BJ (cell line): Measurements from ENCODE around the gene HMG20B. TPM values are rescaled to one million over a fixed set of nuclear protein-coding genes. Genes with fewer than 3 reads are reported as not detected.

Source experiments
- CTCF ChIA-PET: fragments of 350-600 bp; formaldehyde crosslinking; extraction: SDS; loops from one replicate; lab custom pipeline; 2021; ENCODE audit warnings: antibody characterized with exemption, inconsistent platforms; lab: Yijun Ruan, JAX
- POLR2A ChIA-PET: fragments of 300-600 bp; sonication (Branson Sonifier 250); formaldehyde crosslinking; extraction: SDS; loops from one replicate; lab custom pipeline; 2021; ENCODE audit warnings: antibody characterized with exemption; lab: Charles Lee
- DNase-seq: peaks from one replicate; pipeline ENCODE4 v3.0.0-alpha.2; 2011; ENCODE audit warnings: low read depth
- H3K27me3 ChIP-seq: 2 replicates; pipeline ENCODE4 v1.6.0; 2011; ENCODE audit warnings: low read length; ENCODE audit not compliant: control insufficient read depth, insufficient read depth
- H3K36me3 ChIP-seq: 2 replicates; pipeline ENCODE4 v1.5.1; 2011; ENCODE audit warnings: low read length; ENCODE audit not compliant: control insufficient read depth, insufficient read depth
- H3K4me3 ChIP-seq: 2 replicates; pipeline ENCODE4 v1.5.1; 2011; ENCODE audit warnings: low read depth, mild to moderate bottlenecking, control low read depth, low read length
- polyA plus RNA-seq: library from polyadenylated mRNA; depleted of rRNA; stranded (reverse); fragments of >200 nt; gene quantifications from 2 replicates; pipeline ENCODE4 v1.2.3, GENCODE V29; 2011
- TF ChIP-seq, protein P1 (sequence below): IDR thresholded peaks from 2 replicates; pipeline ENCODE4 v1.5.1; 2011; ENCODE audit warnings: low read depth, mild to moderate bottlenecking, control low read depth, inconsistent platforms, low read length, moderate library complexity; ENCODE audit not compliant: insufficient read depth

HMG20B gene
- polyA plus RNA-seq, 1 experiment, result 54.2 TPM

DNA sequence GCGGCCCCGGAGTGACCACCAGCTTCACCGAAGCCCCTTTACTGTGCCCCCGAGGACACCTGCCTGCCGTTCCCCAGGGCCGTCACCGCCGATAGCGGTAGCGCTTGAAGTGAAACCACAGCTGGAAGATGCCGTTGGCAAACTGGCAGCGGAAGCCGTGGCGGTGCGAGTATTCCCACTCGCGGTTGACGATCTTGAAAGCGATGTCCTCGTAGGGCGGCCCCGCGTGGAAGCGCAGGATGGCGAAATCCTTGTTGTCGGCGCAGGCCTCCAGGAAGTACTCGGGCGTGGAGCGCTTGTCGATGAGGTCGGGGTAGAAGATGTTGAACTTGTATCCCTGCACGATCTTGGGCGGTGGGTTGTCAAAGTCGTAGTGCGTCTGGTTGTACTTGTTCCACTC lies 39.1 kb downstream of the HMG20B start:
- CTCF ChIA-PET, result no interaction called here
- H3K4me3 ChIP-seq, result no peak overlapping the region
- POLR2A ChIA-PET, result no interaction called here
- no peak for DNase-seq
- TF ChIP-seq, protein P1, sequence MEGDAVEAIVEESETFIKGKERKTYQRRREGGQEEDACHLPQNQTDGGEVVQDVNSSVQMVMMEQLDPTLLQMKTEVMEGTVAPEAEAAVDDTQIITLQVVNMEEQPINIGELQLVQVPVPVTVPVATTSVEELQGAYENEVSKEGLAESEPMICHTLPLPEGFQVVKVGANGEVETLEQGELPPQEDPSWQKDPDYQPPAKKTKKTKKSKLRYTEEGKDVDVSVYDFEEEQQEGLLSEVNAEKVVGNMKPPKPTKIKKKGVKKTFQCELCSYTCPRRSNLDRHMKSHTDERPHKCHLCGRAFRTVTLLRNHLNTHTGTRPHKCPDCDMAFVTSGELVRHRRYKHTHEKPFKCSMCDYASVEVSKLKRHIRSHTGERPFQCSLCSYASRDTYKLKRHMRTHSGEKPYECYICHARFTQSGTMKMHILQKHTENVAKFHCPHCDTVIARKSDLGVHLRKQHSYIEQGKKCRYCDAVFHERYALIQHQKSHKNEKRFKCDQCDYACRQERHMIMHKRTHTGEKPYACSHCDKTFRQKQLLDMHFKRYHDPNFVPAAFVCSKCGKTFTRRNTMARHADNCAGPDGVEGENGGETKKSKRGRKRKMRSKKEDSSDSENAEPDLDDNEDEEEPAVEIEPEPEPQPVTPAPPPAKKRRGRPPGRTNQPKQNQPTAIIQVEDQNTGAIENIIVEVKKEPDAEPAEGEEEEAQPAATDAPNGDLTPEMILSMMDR, result no peak
- H3K36me3 ChIP-seq, result peaks cover 20% of the 10 kb centered on the region
- no peaks in the 10 kb centered on the region for H3K27me3 ChIP-seq

DNA sequence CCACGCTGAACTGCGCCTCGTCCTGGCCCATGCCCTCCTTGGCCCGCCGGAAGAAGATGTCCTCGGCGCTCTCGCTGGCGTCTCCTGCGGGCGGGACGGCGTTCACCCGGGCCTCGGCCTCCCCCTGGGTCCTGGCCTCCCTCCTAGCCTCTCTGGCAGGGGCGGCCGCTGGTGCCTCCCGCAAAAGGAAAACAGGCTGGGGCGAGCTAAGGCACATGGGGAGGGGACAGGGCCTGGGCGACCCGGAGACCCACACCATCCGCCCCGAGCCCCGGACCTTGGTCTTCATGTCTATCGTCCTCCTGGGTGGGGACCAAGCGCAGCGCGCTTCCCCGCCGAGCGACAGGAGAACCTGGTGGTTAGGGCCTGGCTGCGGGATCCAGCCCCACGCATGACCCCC lies 39.6 kb downstream of the HMG20B start:
- ChIA-PET CTCF (no interaction called here), POLR2A (no interaction called here)
- no peak overlapping the region for H3K4me3 ChIP-seq
- TF ChIP-seq, protein P1, result no peak
- H3K27me3 ChIP-seq, result no peaks in the 10 kb centered on the region
- no peak for DNase-seq
- peaks cover 20% of the 10 kb centered on the region for H3K36me3 ChIP-seq

DNA sequence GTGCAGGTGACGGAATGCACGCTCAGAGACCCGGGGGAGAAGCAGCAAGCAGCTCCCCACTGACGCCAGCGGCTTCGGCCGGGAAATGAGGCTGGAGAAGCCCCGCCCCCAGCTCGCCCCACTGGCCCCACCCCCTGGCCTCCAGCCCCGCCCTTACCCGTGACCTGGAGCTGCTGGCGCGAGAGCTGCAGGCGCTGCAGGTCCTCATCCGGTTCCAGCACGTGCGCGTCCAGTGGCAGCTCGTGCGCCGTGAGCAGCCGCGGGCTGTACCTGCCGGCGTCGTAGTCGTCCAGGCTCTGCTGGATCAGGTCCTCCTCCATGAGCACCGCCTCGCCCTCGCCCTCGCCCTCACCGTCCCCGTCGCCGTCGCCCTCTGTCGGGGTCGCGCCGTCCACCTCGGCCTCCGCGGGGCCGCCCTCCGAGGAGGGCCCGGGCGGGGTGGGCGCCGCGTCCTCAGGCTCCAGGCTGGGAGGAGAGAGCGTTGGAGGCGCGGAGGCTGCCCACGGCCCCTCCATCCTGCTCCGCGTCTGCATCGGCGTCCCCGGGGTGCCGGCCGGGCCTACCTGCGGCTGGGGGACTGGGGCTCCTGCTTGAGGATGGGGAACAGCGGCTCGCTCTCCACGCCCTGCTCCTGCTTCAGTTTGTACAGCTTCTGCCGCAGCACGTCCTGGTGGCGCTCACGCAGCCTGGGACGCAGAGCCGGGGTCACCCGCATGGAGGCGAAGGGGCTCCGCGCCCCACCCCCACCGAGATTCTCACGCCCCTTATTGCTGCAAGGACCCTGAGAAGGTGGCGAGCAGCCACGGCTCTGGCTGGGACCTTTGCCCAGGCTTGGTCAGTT lies 40.4 kb downstream of the HMG20B start:
- Histone ChIP-seq H3K27me3 (no peaks in the 10 kb centered on the region), H3K4me3 (no peak overlapping the region), H3K36me3 (peaks cover 22% of the 10 kb centered on the region)
- POLR2A ChIA-PET, result no interaction called here
- CTCF ChIA-PET, result no interaction called here
- DNase-seq, result no peak
- TF ChIP-seq, protein P1, result no peak

DNA sequence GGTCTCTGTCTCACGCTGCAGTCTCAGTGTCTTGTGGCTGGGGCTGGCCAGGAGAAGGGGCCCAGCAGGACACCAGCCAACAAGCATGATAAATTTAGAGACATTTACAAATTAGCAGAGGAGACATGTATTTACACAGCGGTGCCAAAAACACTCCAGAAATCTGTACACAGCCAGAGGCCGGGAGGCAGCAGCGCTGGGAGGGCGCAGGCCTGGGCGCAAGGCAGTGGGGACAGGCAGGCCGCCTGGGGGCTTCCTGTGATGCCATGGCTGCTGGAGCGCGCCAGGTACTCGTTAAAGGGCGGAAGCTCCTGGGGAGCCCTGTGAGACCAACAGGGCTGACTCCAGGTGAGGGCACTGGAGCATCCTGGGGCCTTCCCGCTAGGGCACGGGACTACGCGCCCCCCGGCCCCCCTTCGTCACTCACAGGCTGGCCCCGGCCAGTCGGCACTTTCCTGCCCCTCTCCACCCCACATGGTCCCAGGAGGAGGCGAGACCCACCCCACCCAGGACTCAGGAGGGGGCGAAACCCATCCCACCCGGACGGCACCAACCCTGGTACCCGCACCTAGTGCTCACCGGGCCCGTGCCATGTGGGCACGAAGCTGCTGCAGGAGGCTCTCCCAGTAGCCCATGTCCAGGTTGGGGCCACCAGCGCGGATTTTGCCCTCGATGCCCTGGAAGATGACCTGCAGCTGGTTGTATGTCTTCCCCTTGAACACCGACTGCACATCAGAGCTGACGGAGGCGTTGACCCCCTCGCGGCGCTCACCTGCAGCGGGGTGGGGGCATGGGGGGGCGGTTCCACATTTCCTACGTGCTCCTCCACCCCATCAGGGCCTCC lies 41.3 kb downstream of the HMG20B start:
- TF ChIP-seq, protein P1, result no peak
- DNase-seq, result no peak
- no peaks in the 10 kb centered on the region for H3K27me3 ChIP-seq
- CTCF ChIA-PET, result no interaction called here
- POLR2A ChIA-PET, result no interaction called here
- H3K4me3 ChIP-seq, result no peak overlapping the region
- peaks cover 23% of the 10 kb centered on the region for H3K36me3 ChIP-seq

DNA sequence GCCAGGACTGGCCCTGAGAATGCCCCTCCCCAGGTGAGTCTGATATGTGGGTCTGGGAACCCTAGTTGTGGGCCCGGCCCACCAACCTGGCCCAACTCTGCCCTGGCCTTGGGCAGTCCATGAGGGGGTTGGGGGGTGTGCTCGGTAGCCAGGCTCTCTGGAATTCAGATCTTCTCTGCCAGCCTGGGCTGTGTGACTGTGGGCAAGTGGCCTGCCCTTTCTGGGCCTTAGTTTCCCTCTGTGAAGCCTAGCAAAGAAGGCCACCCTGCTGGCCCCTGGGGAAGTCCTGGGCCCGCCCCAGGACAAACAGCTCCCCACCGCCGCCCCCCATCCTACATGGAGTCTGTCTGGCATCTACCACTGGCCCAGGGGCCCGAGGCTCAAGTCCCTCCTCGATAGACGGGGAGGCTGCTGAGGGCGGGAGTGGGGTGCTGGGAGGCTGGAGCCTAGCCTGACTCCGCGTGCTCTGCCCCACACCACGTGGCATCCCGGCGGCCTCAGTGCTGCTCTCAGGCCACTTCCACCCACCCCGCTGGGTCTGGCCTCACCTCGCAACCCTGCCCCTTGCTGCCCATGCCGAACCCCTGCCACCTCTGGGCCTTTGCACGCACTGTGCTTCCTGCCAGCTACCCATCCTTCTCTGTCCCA lies 42.2 kb downstream of the HMG20B start:
- H3K27me3 ChIP-seq, result no peaks in the 10 kb centered on the region
- TF ChIP-seq, protein P1, result no peak
- POLR2A ChIA-PET, result no interaction called here
- no peak overlapping the region for H3K4me3 ChIP-seq
- CTCF ChIA-PET, result interaction anchor here (2.5 kb wide), 1 partner anchor 70 kb away, joined by 7 read pairs; no protein-coding TSS in a partner anchor
- DNase-seq, result no peak
- peaks cover 24% of the 10 kb centered on the region for H3K36me3 ChIP-seq
